Heart left ventricle (tissue), 16 donors: ENCODE measurements around the gene TASOR. TPM values are rescaled to one million over a fixed set of nuclear protein-coding genes. Genes with fewer than 3 reads are reported as not detected.

Source experiments
- ATAC-seq, 4 donors: fragments of 200-7000 bp; cut with Tn5 transposase; one replicate each; pipeline ENCODE4 v1.9.1; 2020 to 2022; ENCODE audit warnings: moderate library complexity in 4 of 4, mild to moderate bottlenecking in 3 of 4, moderate number of reproducible peaks in 1 of 4
- DNase-seq, 5 donors: peaks; one replicate each; pipeline ENCODE4 v3.0.0-alpha.2; 2020
- H3K27ac ChIP-seq, 12 donors: fragments of 200-600 bp; sonication (generic) in 4 of 12; one replicate each; pipeline versions ENCODE4 v1.5.0 to v1.8.0; 2016 to 2022; ENCODE audit warnings: mild to moderate bottlenecking in 2 of 12
- H3K27me3 ChIP-seq, 9 donors: fragments of 200-600 bp; sonication (generic) in 2 of 9; one replicate each; pipeline versions ENCODE4 v1.5.1 to v1.8.0; 2016 to 2022; ENCODE audit warnings: mild to moderate bottlenecking in 3 of 9
- H3K36me3 ChIP-seq, 9 donors: fragments of 200-600 bp; sonication (generic) in 2 of 9; one replicate each; pipeline versions ENCODE4 v1.5.0 to v1.8.0; 2018 to 2022; ENCODE audit warnings: mild to moderate bottlenecking in 2 of 9
- H3K4me1 ChIP-seq, 12 donors: fragments of 200-600 bp; sonication (generic) in 4 of 12; one replicate each; pipeline versions ENCODE4 v1.5.0 to v1.8.0; 2016 to 2022; ENCODE audit warnings: mild to moderate bottlenecking in 3 of 12
- H3K4me3 ChIP-seq, 12 donors: fragments of 200-600 bp; sonication (generic) in 4 of 12; one replicate each; pipeline versions ENCODE4 v1.5.0 to v1.8.0; 2017 to 2022; ENCODE audit warnings: mild to moderate bottlenecking in 9 of 12, moderate library complexity in 4 of 12
- H3K9me3 ChIP-seq, 12 donors: fragments of 200-600 bp; sonication (generic) in 4 of 12; one replicate each; pipeline versions ENCODE4 v1.5.0 to v1.8.0; 2016 to 2022; ENCODE audit warnings: mild to moderate bottlenecking in 1 of 12
- CTCF ChIP-seq, 12 donors: fragments of 200-600 bp; sonication (generic) in 4 of 12; IDR thresholded peaks; one replicate each; pipeline versions ENCODE4 v1.5.0 to v1.8.0; 2018 to 2022; ENCODE audit warnings: antibody characterized with exemption in 12 of 12, mild to moderate bottlenecking in 5 of 12
- POLR2A ChIP-seq, 2 donors: fragments of 450-650 bp; IDR thresholded peaks; one replicate each; pipeline ENCODE4 v1.6.1; 2017; ENCODE audit warnings: antibody characterized with exemption in 2 of 2, mild to moderate bottlenecking in 2 of 2, moderate library complexity in 2 of 2
- WGBS, 4 donors: extraction: QIAGEN DNeasy Blood & Tissue Kit in 2 of 4; methylation state at CpG; one replicate each; pipeline versions ENCODE4 v1.1.5 to v1.1.7; 2013 to 2018; 5-methylcytosine and 5-hydroxymethylcytosine counted together
- intact Hi-C, 10 donors: fragments of 100-400 bp; cut with DNase I; formaldehyde crosslinking; loops; one replicate each; pipeline versions ENCODE4 v1.11.1 to v1.14.2; 2022
- polyA plus RNA-seq, 2 donors: library from polyadenylated mRNA; stranded (reverse); fragments of 200-250 nt; gene quantifications; one replicate each; pipeline ENCODE4 v1.2.3, GENCODE V29; 2013
- total RNA-seq, 9 donors: library from RNA; depleted of rRNA in 2 of 9; stranded (reverse); fragments of >200 nt in 2 of 9; fragmentation: NEBNext Ultra II Directional in 3 of 9; extraction: Animal tissue kit (Norgen Biotek cat#: 25700) in 3 of 9; gene quantifications; one replicate each; pipeline versions ENCODE4 v1.1.0 to v1.2.4, GENCODE V29; 2016 to 2023
- donor health status: ischemic (EF 13 %, LVEDD 7.1; RV severe dilation, severe dysfunction).
- donor health status: healthy with polysubstance abuse.
- donor health status: DM: no; HTN: yes; CAD: no.
- donor health status: DM: no; HTN: no; CAD: no.
- donor health status: ischemic (EF 25% LVEDD 6.9; RV normal size, moderate dysfunction).
- donor health status: ischemic (EF 25% LVEDD 5.7; RV mildly dilated, moderate dysfunction).
- donor health status: healthy.
- donor health status: DM: yes; HTN: yes; CAD: no.
- donor health status: ischemic (EF 35%, LVEDD 5.7; RV mildly dilated, moderate dysfunction).
- donor health status: nonischemic (EF 11% LVEDD 7.7; RV severe dilation, severe dysfunction).
- donor health status: DM: yes; HTN: yes; CAD: no.
- donor health status: PGD.
- donor health status: ischemic (EF 29% LVEDD 5.4; RV normal size, mild dysfunction).
- donor health status: nonischemic (EF 23%, LVEDD 6.1; RV moderate dilation, normal function).

The TASOR gene
- total and polyA plus RNA-seq, 11 donors, result 9.1 to 36.5 (median 24.0) TPM

GRCh38 chr3:56654460-56654859 is 28.6 kb downstream of the TASOR start:
- ATAC-seq (peak in 3 of 4 donors; percentile 22 to 52 (median 37)), DNase-seq (no peak)
- 65 to 77% (median 72%) methylated on average over 1 of the region's 1 CpG for WGBS, 4 donors
- peaks cover 0 to 8% (median 0%) of the 10 kb centered on the region in 12 donors for H3K4me1 ChIP-seq
- H3K36me3 ChIP-seq, result peaks cover 0 to 100% (median 90%) of the 10 kb centered on the region in 9 donors
- H3K9me3 ChIP-seq, result peaks cover 0 to 21% (median 0%) of the 10 kb centered on the region in 12 donors
- H3K27me3 ChIP-seq, result no peaks in the 10 kb centered on the region
- no peak for TF ChIP-seq POLR2A (IDR thresholded peaks at IDR 0.05)
- TF ChIP-seq CTCF (IDR thresholded peaks at IDR 0.05), result no peak
- intact Hi-C loops, result no loop called here
- H3K4me3 ChIP-seq, result no peak overlapping the region
- H3K27ac ChIP-seq, result no peak overlapping the region

GRCh38 chr3:56645407-56645806 is 37.7 kb downstream of the TASOR start:
- TF ChIP-seq POLR2A (IDR thresholded peaks at IDR 0.05) (no peak), CTCF (IDR thresholded peaks at IDR 0.05) (no peak)
- Histone ChIP-seq H3K27me3 (no peaks in the 10 kb centered on the region), H3K4me3 (no peak overlapping the region), H3K4me1 (peaks cover 0 to 20% (median 0%) of the 10 kb centered on the region in 12 donors), H3K9me3 (no peaks in the 10 kb centered on the region), H3K27ac (no peak overlapping the region), H3K36me3 (peaks cover 3 to 98% (median 76%) of the 10 kb centered on the region in 9 donors)
- 93 to 97% (median 94%) methylated on average over 2 of the region's 2 CpGs for WGBS, 4 donors
- intact Hi-C loops, result no loop called here
- no peak for ATAC-seq
- DNase-seq, result no peak

- Histone ChIP-seq H3K36me3 (peaks cover 0 to 93% (median 60%) of the 10 kb centered on the region in 9 donors), H3K4me1 (peaks cover 0 to 16% (median 6%) of the 10 kb centered on the region in 12 donors), H3K27ac (peak overlapping the region in 5 of 12 donors; percentile 12 to 36 (median 33)), H3K9me3 (no peaks in the 10 kb centered on the region), H3K27me3 (no peaks in the 10 kb centered on the region), H3K4me3 (no peak overlapping the region)
- intact Hi-C loops, result no loop called here
- ATAC-seq (peak; percentile 95 to 98 (median 96)), DNase-seq (peak in 4 of 5 donors; percentile 52 to 75 (median 64))
- WGBS, 4 donors, result 41 to 57% (median 47%) methylated on average over 9 of the region's 9 CpGs
- TF ChIP-seq POLR2A (IDR thresholded peaks at IDR 0.05), result no peak
- no peak for TF ChIP-seq CTCF (IDR thresholded peaks at IDR 0.05)
Observed at GRCh38 chr3:56633602-56634535, 49.2 kb downstream of the TASOR start.

Other genes starting within 250 kb of the TASOR start
- 1 to 10 TPM in 6 of 9 donors, under 1 TPM in 3; 0.16 to 3.8 (median 1.7) TPM for gene ERC2, start 214.8 kb downstream of the TASOR start, total RNA-seq
- gene ERC2, start 214.8 kb downstream of the TASOR start, polyA plus RNA-seq, result under 1 TPM; 0.64 to 0.76 TPM
- gene CCDC66, start 126.1 kb downstream of the TASOR start, total RNA-seq, result 10 to 100 TPM in 7 of 9 donors, 1 to 10 TPM in 2; 7.9 to 15.9 (median 11.6) TPM
- 10 to 100 TPM in 1 of 2 donors, 1 to 10 TPM in 1; 5.7 to 14.0 TPM for gene CCDC66, start 126.1 kb downstream of the TASOR start, polyA plus RNA-seq
- gene ARHGEF3, start 118.7 kb upstream of the TASOR start, total RNA-seq, result 10 to 100 TPM; 13.5 to 36.8 (median 18.2) TPM
- 1 to 10 TPM; 6.5 to 9.3 TPM for gene ARHGEF3, start 118.7 kb upstream of the TASOR start, polyA plus RNA-seq